Neutrophil (primary cell): Measurements from ENCODE around the gene OCA2.

ENCODE experiments used
- H3K27ac ChIP-seq: fragments of 200-600 bp; sonication (generic); 2 replicates; pipeline ENCODE4 v1.5.1; 2016; ENCODE audit warnings: mild to moderate bottlenecking, moderate library complexity
- H3K27me3 ChIP-seq: fragments of 200-600 bp; sonication (generic); 2 replicates; pipeline ENCODE4 v1.6.0; 2016; ENCODE audit warnings: mild to moderate bottlenecking
- H3K36me3 ChIP-seq: fragments of 200-600 bp; sonication (generic); 2 replicates; pipeline ENCODE4 v1.5.1; 2017
- H3K4me1 ChIP-seq, 2 experiments: fragments of 200-600 bp in 1 of 2; sonication (generic) in 1 of 2; 1 replicate in 1 of 2; 2 replicates in 1 of 2; pipeline versions ENCODE4 v1.5.1 to v1.6.1; 2013 to 2016; ENCODE audit warnings: low read depth in 1 of 2, low read length in 1 of 2, mild to moderate bottlenecking in 1 of 2, moderate library complexity in 1 of 2; ENCODE audit not compliant: control insufficient read depth in 1 of 2, insufficient read depth in 1 of 2
- H3K4me3 ChIP-seq, 2 experiments: fragments of 200-600 bp in 1 of 2; sonication (generic) in 1 of 2; 1 replicate in 1 of 2; 2 replicates in 1 of 2; pipeline ENCODE4 v1.5.1; 2013 to 2016; ENCODE audit warnings: low read depth in 1 of 2, low read length in 1 of 2, mild to moderate bottlenecking in 1 of 2, moderate library complexity in 1 of 2
- H3K9me3 ChIP-seq: fragments of 200-600 bp; sonication (generic); 2 replicates; pipeline ENCODE4 v1.5.1; 2016
- TF ChIP-seq, protein P1 (sequence below): fragments of 200-600 bp; sonication (generic); IDR thresholded peaks from 2 replicates; pipeline ENCODE4 v1.5.1; 2016; ENCODE audit warnings: antibody characterized with exemption

OCA2 gene

DNA sequence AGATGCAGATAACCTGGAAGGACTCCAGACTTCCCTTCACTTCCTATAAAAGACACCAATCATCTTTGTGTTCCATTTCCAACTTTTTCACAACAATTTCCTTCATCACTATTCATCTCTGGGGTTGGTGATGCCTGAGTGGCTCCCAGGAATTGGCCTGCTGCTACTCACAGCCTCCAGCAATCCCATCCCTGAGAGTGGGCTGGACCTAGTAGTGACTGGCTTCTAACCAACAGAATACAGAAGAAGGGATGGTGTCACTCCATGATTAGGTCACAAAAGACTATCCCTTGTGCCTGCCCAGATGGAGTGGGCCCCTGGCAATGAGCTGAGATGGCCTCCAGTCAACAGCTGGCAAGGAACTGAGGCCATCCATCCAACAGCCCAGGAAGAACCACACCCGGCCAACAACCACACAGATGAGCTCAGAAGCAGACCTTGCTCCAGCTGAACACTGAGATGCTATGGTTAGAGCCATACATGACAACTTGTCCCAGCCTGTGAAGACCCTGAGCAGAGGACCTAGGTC lies 20.9 kb downstream of the OCA2 start:
- Histone ChIP-seq H3K36me3 (no peaks in the 10 kb centered on the region), H3K4me3 (no peak overlapping the region), H3K4me1 (no peaks in the 10 kb centered on the region), H3K27me3 (peaks cover 4% of the 10 kb centered on the region), H3K27ac (no peak overlapping the region), H3K9me3 (no peaks in the 10 kb centered on the region)
- TF ChIP-seq, protein P1, sequence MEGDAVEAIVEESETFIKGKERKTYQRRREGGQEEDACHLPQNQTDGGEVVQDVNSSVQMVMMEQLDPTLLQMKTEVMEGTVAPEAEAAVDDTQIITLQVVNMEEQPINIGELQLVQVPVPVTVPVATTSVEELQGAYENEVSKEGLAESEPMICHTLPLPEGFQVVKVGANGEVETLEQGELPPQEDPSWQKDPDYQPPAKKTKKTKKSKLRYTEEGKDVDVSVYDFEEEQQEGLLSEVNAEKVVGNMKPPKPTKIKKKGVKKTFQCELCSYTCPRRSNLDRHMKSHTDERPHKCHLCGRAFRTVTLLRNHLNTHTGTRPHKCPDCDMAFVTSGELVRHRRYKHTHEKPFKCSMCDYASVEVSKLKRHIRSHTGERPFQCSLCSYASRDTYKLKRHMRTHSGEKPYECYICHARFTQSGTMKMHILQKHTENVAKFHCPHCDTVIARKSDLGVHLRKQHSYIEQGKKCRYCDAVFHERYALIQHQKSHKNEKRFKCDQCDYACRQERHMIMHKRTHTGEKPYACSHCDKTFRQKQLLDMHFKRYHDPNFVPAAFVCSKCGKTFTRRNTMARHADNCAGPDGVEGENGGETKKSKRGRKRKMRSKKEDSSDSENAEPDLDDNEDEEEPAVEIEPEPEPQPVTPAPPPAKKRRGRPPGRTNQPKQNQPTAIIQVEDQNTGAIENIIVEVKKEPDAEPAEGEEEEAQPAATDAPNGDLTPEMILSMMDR, result no peak

- H3K27me3 ChIP-seq, result peaks cover 3% of the 10 kb centered on the region
- H3K9me3 ChIP-seq, result no peaks in the 10 kb centered on the region
- no peak overlapping the region for H3K27ac ChIP-seq
- TF ChIP-seq, protein P1, result no peak
- H3K36me3 ChIP-seq, result no peaks in the 10 kb centered on the region
- no peak overlapping the region for H3K4me3 ChIP-seq
- H3K4me1 ChIP-seq, result no peaks in the 10 kb centered on the region
Observed at GRCh38 chr15:28075573-28075972, 23.5 kb downstream of the OCA2 start.

- Histone ChIP-seq H3K36me3 (no peaks in the 10 kb centered on the region), H3K4me1 (no peaks in the 10 kb centered on the region), H3K9me3 (no peaks in the 10 kb centered on the region), H3K27ac (no peak overlapping the region), H3K4me3 (no peak overlapping the region), H3K27me3 (peaks cover 12% of the 10 kb centered on the region)
- TF ChIP-seq, protein P1, result no peak
Observed at GRCh38 chr15:28068930-28069329, 30.2 kb downstream of the OCA2 start.

- Histone ChIP-seq H3K9me3 (no peaks in the 10 kb centered on the region), H3K27ac (no peak overlapping the region), H3K4me1 (no peaks in the 10 kb centered on the region), H3K36me3 (no peaks in the 10 kb centered on the region), H3K27me3 (peaks cover 12% of the 10 kb centered on the region), H3K4me3 (no peak overlapping the region)
- TF ChIP-seq, protein P1, result no peak
Observed at GRCh38 chr15:28066231-28066630, 32.9 kb downstream of the OCA2 start.

DNA sequence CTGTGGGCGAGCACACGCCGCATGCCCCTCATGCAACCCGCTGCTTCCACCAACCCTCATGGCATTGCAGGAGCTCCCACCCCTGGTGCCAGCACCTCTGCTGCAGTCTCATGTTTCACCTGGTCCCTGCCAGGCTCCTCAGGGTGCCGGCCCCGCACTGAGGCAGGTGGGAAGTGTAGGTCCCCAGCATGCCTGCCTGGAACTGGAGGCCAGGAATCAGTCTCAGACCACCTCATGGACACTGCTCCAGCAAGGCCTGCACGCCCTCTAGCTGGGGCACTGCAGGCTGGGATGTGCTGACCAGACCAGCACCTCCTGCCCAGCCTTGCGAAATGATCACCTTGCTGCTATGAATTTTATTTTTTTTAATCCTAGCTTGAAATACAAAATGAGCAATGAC lies 39.1 kb downstream of the OCA2 start:
- H3K4me3 ChIP-seq, result no peak overlapping the region
- H3K4me1 ChIP-seq, result no peaks in the 10 kb centered on the region
- peaks cover 2% of the 10 kb centered on the region for H3K27me3 ChIP-seq
- H3K36me3 ChIP-seq, result no peaks in the 10 kb centered on the region
- TF ChIP-seq, protein P1, result no peak
- H3K27ac ChIP-seq, result no peak overlapping the region
- no peaks in the 10 kb centered on the region for H3K9me3 ChIP-seq

DNA sequence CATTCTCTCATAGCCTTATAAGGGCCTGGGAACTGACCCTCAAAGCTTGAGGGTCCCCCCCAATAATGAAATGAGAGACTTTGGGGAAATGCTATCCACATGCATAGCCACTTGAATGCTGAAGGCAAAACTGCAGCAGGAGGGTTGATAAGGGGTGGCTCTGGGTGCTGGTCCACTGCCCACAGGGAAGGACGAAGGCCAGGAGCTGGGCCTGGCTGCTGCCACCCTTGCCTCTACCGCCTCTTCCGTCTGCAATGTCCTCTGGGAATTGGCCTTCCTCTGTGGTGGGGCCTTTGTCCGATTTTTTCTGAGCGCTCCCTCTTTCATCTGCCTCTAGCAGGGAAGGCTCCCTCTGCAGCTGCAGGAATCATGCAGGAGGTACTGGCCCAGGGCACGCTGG lies 41.0 kb downstream of the OCA2 start:
- H3K36me3 ChIP-seq, result no peaks in the 10 kb centered on the region
- TF ChIP-seq, protein P1, result no peak
- H3K4me1 ChIP-seq, result no peaks in the 10 kb centered on the region
- no peaks in the 10 kb centered on the region for H3K9me3 ChIP-seq
- no peak overlapping the region for H3K27ac ChIP-seq
- no peaks in the 10 kb centered on the region for H3K27me3 ChIP-seq
- no peak overlapping the region for H3K4me3 ChIP-seq
